ENCODE data around the gene TPI1.

TPI1 gene

DNA sequence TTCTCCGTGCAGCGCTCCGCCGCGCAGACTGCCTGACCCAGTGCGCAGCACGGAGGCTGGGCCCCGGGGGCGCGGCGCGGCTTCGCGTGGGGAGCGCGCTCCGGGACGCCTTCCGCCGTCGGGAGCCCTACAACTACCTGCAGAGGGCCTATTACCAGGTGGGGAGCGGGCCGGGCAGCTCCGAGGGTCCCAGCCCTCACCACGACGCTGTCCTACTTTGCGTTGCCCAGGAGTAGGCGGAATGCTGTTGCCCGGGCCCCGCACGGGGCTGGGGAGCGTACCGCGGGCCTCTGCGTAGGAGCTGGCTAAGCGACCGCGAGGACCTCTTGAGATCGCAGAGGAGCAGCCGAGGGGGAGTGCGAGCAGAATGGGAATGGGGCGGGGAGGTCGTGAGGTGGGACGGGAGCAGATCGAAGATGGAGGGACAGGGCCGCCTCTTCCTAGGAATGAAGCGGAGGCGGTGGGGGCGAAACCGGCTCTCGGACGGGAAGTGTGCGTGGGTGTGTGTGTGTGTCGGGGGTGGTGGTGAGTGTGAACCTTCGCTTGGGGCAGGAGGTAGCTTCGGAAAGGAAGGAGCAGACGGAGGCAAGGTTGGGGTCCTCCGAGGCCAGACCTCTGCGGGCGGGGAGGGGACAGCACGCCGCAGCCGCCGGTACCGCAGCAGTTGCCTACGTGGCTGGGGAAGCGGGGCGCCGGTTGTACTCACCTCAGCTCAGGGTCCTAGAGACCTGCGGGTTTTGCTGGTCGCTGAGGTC lies 38.4 kb upstream of the TPI1 start:
- DNase-seq: no peak

DNA sequence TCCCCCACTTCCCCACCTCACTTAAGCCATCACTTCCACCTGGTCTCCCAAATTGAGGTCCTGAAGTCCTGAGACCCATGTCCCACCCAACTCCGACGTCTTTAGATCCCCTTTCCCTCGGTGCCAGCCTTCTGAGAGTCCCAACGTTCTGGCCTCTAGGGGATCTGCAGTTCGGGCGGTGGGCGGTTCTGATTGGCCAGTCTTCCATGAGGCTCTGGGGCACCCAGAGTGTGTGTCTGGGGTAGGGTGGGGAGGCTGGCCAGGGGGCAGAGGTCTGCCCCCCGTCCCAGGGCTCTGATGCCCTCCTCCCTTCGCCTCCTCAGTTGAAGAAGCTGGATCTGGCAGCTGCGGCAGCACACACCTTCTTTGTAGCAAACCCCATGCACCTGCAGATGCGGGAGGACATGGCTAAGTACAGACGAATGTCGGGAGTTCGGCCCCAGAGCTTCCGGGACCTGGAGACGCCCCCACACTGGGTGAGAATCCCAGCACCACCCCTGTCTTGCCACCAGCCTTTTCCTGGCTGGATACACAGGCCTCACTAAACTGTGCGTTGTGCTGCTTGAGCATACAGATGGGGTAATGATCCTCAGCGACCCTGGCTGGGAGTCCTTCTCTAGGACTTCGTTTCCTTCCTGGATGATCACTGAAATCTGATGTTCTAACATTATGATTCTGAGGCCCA lies 37.7 kb upstream of the TPI1 start:
- no peak for DNase-seq

DNA sequence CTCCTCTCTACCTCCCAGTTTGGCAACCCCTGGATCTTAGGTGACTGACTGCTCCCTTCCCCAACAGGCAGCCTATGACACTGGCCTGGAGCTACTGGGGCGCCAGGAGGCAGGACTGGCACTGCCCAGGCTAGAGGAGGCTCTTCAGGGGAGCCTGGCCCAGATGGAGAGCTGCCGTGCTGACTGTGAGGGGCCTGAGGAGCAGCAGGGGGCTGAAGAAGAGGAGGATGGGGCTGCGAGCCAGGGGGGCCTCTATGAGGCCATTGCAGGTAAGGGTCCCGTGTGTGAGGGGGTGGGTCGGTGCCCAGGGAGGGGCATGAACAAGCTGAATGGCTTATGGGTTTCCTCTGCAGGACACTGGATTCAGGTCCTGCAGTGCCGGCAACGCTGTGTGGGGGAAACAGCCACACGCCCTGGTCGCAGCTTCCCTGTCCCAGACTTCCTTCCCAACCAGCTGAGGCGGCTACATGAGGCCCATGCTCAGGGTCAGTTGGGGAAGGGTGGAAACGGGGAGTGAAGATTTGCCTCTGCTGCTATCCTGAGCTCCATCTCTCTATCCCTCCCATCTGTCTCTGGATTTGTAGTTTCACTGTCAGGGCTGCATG lies 36.9 kb upstream of the TPI1 start:
- DNase-seq: no peak

DNA sequence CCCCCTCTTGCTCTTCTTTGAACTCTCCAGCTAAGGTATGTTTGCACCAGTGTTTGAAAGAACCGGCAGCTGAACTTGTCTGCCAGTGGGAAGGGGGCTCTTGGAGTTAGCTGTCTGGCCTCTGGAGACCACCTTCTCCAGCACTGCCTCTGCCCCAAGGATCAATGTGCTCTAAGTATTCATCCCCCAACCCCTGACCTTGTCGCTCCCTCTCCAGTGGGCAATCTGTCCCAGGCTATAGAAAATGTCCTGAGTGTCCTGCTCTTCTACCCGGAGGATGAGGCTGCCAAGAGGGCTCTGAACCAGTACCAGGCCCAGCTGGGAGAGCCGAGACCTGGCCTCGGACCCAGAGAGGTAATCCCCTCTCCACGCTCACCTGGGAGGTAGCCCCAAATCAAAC lies 36.3 kb upstream of the TPI1 start:
- no peak for DNase-seq

DNA sequence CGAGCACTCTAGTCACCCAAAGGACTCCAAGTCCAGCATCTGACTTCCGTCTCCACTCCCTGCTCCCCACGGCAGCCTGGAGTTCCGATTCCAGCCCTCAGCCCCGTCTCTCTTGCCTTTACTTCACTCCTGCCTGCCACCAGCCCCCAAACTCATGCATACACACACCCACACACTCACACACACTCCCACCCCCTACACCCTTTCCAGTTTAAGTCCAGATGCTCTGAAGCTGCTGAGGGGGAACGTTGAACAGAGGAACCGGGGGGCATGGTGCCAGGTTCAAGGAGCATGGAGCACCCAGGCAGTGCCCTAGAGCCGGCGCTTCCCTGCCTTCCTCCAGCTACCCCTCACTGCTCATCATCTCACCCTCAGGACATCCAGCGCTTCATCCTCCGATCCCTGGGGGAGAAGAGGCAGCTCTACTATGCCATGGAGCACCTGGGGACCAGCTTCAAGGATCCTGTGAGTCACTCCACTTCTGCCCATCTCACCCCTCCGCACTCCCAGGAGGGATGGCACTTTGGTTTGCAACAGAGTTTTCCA lies 35.8 kb upstream of the TPI1 start:
- DNase-seq: no peak

DNA sequence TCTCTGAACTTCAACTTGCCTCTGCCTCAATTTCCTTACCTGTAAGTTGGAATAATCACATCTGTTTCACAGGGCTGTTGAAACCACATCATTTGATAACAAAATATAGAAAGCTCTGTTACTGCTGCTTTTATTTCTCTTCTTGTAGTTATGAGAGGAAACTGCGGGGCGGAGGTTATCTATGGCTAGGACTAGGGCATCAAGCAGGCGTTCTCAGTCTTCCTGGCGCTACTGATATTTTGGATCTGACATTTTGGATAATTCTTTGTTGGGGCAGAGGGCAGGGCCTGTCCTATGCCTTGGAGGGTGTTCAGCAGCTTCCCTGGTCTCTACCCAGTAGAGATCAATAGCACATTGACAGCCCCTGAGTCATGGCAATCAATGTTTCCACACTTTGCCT lies 35.2 kb upstream of the TPI1 start:
- no peak for DNase-seq

DNA sequence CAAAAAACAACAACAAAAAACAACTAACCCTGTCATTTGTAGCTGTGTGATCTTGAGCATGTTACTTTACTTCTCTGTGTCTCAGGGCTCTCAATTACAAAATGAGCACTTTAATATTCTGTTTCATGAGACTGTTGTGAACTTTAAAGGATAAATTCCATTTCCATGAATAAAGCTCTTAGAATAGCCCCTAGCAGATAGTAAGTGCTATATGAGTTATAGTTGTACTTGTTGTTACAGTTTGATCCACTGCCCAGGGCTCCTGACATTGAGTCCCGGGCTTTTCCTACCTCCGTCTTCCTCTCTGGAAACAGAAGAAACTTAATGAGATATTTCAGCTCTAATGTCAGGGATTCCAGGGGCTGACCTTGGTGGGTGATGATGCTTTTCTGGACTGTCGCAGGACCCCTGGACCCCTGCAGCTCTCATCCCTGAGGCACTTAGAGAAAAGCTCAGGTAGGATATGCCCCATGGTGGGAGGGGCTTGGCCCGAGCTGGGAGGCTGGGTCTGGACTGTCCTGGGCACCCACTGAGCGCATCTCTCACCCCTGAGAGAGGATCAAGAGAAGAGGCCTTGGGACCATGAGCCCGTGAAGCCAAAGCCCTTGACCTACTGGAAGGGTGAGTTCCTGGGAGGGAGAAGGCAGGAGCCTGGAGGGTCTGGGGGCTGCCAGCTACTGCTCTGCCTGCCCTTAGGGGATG lies 34.0 kb upstream of the TPI1 start:
- no peak for DNase-seq

DNA sequence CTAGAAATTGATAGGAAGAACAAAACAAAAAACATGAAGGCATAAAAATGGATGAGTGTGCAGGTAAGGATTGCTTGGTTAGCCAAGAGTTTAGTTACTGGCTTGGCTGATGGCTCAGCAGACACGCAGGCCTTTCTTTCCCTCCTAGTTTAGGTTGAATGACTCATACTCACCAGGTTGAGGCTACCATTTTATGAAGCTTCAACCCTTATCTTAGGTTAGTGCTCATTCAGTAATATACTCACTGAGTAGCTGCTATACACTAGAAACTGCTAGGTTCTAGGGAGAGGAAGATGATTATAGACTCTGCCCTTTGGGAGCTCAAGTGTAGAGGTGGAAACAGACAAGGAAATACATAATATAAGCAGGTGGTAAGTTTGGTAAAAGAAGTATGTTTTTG lies 33.1 kb upstream of the TPI1 start:
- DNase-seq: no peak

DNA sequence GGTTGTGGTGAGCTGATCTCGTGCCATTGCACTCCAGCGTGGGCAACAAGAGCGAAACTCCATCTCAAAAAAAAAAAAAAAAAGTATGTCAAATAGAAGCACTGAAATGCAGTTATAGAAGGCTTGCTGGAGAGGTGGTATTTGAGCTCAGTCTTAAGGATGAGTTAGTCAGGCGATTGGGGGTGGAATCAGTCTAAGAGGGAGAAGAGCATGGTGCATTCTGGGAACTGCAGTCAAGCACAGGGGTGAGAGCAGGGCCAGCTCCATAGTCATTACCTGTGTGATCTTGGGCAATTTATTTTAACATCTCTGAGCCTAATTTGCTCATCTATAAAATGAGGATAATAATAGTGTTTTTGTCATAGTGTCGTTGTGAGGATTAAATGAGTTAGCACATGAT lies 32.5 kb upstream of the TPI1 start:
- no peak for DNase-seq

DNA sequence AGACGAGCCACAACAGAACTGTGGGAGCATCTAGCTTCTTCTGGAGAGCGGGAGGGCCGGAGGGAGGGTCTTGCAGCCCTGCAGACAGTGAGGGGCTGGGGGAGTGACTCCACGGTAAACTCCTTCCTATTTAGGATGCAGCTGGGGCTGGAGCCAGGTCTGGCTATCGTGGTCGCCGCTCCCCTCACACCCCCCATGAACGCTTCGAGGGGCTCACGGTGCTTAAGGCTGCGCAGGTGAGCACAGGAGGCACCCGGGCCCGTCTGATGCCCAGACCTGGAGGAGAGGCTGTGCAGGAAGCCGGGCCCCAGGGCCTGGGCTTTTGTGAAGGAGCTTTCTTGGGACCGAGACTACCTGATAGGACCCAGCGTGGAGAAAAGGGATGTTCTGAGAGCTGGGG lies 30.5 kb upstream of the TPI1 start:
- no peak for DNase-seq

DNA sequence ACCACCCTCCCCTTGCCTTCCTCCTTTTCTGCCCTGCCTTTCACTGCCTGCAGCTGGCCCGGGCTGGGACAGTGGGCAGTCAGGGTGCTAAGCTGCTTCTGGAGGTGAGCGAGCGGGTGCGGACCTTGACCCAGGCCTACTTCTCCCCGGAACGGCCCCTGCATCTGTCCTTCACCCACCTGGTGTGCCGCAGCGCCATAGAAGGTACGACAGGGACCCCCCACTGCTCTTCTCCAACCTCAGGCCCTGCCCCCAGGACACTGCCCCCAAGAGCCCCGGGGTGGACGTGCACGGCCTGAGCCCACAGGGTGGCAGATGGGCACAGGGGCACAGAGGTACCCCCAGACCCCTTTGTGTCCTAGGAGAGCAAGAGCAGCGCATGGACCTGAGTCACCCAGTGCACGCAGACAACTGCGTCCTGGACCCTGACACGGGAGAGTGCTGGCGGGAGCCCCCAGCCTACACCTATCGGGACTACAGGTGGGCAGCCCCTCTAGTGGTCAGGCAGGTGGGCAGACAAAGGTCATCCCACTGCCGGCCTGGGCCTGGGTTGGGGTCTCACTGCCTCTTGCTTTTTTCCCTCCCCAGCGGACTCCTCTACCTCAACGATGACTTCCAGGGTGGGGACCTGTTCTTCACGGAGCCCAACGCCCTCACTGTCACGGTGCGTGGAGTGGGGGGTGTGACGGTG lies 29.8 kb upstream of the TPI1 start:
- DNase-seq: no peak

DNA sequence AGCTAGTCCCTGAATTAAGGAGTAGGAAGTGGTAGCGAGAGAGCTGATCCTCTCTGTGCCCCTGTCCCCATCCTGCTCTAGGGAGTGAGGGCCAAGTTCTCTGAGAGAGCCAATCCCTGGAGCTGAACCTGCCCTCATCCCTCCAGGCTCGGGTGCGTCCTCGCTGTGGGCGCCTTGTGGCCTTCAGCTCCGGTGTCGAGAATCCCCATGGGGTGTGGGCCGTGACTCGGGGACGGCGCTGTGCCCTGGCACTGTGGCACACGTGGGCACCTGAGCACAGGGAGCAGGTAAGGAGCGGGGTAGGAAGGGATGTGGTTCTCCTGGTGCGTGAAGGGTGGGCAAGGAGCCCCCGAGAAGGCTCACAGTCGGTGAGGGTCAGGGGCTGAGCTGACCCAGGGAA lies 28.5 kb upstream of the TPI1 start:
- DNase-seq: no peak

DNA sequence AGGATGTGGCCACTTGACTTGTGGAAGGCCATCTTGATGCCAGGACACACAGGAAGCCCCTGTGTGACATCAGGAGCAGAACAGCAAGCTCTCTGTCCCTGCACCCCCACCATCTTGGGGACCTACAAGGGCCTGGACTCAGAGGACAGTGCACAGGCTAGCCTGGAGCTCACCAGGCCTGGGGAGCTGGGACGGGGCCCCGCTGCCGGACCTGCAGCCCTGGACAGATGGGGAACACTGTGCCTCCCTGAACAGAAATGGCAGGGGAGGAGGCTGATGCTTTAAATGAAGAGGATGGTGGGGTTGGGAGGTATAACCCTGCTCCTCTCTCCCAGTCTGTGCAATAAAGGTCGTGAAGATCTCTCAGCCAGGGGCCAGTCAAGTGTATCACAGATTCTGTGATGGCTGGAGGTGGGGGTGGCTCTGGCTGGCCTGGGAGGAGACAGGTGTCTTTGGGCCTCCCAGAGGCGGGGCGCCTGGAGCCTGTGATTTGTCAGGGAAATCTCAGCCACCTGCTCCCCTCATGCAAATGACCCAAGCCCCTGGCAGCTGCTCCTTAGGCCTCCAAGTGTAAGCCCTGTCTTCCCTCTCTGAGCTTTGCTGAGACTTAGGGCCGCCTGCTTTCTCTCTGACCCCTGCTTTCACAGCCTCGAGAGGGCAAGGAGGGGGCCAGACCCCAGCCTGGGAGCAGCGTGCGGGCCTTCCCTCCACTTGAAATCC lies 27.7 kb upstream of the TPI1 start:
- peak; percentile 6 to 16 for DNase-seq

DNA sequence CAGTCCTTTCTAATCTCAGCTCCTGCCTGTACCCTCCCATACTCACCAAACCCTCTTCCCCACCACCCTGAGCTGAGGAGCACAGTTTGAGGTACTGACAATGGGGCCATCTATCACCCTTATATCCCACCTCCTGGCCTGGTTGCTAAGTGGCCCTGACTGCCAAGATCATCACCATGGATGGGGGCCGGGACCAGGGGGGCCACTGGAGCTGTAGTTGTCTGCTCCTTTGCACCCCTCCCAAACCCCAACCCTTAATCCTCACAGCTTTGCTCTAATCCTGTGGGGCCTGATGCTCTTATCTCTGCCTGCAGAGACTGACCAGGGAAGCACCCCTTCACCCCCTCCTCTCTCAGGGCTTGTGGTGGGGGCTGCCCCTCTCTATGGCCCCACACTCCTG lies 27.0 kb upstream of the TPI1 start:
- no peak for DNase-seq

DNA sequence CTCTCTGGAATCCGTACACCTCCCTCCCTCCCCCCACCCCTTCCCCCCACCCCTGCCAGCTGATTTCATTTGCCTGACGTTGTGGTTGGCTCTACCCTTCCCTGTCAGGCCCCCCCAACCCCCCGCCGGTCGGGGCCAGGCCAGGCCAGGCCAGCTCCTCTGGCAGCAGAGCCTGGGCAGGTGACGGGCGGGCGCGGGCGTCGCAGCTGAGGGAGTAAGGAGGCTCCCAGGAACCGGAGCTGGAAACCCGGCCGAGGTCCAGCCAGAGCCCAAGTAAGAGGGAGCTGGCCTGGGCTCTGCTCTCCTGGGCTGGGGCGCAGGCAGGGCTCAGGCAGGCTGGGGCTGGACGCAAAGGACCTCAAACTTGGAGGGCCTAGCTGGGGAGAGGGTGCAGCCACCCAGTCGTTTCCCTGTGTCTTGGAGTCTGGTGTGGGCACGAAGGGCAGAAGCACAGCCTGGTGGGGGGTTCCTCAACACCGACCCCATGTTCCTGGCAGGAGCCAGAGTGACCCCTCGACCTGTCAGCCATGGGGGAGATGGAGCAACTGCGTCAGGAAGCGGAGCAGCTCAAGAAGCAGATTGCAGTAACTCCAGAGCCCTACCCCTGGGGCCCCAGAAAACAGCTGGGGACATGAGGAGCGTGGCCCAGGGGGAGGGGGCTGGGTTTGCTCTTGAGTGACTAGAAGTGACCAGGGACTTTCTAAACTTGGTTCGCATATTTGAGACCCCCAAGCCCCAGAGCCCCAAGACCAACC lies 26.4 kb upstream of the TPI1 start, which contains the start of gene GNB3:
TSS of gene GNB3 (plus strand) at position 165 of the 755 bp plus-strand sequence. CDS start at position 528, 363 bp downstream.
- no peak for DNase-seq

DNA sequence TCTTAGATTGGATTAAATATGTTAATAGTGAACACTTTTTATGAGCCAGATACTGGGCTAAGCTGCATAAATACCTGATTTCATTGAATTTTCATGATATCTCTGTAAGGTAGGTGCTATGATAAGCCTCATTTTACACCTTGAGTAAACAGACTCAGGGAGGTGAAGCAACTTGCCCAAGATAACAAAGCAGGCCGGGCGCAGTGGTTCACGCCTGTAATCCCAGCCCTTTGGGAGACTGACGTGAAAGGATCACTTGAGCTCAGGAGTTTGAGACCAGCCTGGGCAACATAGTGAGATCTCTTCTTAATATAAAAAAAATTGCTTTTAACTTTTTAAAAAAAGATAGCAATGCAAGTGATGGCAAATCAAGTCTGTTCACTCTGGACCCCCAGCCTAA lies 25.3 kb upstream of the TPI1 start:
- DNase-seq: no peak

DNA sequence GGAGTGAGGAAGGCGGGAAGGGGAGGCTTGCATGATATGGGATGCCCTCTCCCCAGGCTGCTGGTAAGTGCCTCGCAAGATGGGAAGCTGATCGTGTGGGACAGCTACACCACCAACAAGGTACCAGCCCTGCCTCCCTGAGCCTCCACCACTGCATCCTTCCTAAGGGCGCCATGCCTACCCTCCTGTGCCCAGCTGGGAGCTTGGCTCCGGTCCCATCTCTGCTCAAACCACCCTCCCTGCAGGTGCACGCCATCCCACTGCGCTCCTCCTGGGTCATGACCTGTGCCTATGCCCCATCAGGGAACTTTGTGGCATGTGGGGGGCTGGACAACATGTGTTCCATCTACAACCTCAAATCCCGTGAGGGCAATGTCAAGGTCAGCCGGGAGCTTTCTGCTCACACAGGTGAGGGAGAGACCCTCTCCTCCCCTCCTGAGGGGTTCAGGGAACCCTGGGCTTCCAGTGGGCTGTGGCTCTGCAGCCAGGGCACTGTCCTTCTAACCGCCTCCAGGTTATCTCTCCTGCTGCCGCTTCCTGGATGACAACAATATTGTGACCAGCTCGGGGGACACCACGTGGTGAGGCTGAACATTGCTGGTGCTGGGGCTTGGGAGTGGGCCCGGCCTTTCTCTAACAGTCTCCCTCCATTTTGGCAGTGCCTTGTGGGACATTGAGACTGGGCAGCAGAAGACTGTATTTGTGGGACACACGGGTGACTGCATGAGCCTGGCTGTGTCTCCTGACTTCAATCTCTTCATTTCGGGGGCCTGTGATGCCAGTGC lies 24.0 kb upstream of the TPI1 start:
- DNase-seq: no peak

DNA sequence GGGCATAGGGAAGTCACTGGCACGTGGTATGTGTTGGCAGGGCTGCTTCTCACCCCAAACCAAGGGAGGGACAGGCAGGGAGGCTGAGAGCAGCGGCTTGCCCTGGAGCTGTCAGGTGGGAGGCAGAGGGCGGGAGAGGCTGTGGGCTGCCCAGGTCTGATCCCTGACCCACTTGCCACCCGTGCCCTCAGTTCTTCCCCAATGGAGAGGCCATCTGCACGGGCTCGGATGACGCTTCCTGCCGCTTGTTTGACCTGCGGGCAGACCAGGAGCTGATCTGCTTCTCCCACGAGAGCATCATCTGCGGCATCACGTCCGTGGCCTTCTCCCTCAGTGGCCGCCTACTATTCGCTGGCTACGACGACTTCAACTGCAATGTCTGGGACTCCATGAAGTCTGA lies 21.9 kb upstream of the TPI1 start:
- no peak for DNase-seq

DNA sequence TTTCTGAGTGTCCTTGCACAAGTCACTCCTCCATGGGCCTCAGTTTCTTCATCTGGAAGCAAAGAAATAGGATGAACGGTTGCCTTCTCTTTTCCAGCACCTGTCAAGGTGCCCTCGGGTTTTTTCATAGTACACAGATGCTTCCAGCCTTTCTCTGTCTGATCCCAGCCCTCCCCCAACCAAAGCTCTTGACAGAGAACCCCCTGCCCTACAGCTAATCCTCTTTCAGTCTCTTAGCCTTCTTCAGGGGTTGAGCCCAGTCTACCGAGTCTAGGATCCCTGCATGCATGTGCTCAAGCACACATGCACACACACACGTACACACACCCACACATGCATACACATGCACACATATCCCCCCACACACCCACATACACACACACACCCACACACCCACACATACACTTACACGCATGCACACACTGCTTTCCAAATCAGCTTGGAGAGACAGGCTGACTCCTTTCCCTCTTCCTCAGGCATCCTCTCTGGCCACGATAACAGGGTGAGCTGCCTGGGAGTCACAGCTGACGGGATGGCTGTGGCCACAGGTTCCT lies 20.9 kb upstream of the TPI1 start:
- no peak for DNase-seq

DNA sequence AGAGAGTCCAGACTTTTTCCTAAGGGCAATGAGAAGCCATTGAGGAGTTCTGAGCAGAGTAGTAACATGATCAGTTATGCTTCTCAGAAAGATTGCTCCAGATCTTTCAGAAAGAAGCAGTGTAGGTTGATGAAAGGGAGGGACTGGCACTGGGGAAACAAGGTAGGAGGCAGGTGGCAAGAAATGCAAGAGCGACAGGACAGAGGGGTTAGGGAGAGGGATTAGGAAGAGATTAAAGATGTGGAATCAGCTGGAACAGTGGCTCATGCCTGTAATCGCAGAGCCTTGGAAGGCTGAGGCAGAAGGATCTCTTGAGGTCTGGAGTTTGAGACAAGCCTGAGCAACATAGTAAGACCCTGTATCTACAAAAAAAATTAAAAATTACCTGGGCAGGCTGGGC lies 19.7 kb upstream of the TPI1 start:
- no peak for DNase-seq

Measured in cerebellar nuclear complex (tissue), 1 donor.